SJCRH30 (cell line): ENCODE results near the gene OR2W1. TPM values are rescaled to one million over a fixed set of nuclear protein-coding genes. Genes with fewer than 3 reads are reported as not detected.

Experiments used
- DNase-seq, 2 experiments: peaks; one replicate each; pipeline ENCODE4 v3.0.0-alpha.2; 2015 to 2020
- H3K27ac ChIP-seq: fragments of 250-450 bp; sonication (Bioruptor Pico); 2 replicates; pipeline ENCODE4 v1.5.1; 2020; ENCODE audit warnings: mild to moderate bottlenecking, moderate library complexity
- H3K27me3 ChIP-seq: fragments of 250-450 bp; sonication (Bioruptor Pico); 2 replicates; pipeline ENCODE4 v1.5.1; 2020; ENCODE audit warnings: mild to moderate bottlenecking, moderate library complexity
- H3K36me3 ChIP-seq: fragments of 250-450 bp; sonication (Bioruptor Pico); 2 replicates; pipeline ENCODE4 v1.5.1; 2020; ENCODE audit warnings: mild to moderate bottlenecking, moderate library complexity
- H3K4me1 ChIP-seq: fragments of 250-450 bp; sonication (Bioruptor Pico); 2 replicates; pipeline ENCODE4 v1.5.1; 2020; ENCODE audit warnings: mild to moderate bottlenecking, moderate library complexity
- H3K4me3 ChIP-seq: fragments of 250-450 bp; sonication (Bioruptor Pico); 2 replicates; pipeline ENCODE4 v1.5.1; 2020; ENCODE audit warnings: mild to moderate bottlenecking, moderate library complexity
- H3K9me3 ChIP-seq: fragments of 250-450 bp; sonication (Bioruptor Pico); replicated peaks from 2 replicates; pipeline ENCODE4 v1.5.1; 2020; ENCODE audit warnings: mild to moderate bottlenecking, moderate library complexity
- total RNA-seq: library from RNA; depleted of rRNA; stranded (reverse); fragments of >200 nt; shearing (Covaris generic); gene quantifications from 2 replicates; pipeline ENCODE4 v1.2.3, GENCODE V29; 2014; rRNA removed

The OR2W1 gene
- total RNA-seq, 1 experiment from 2014 or later = not detected

DNA sequence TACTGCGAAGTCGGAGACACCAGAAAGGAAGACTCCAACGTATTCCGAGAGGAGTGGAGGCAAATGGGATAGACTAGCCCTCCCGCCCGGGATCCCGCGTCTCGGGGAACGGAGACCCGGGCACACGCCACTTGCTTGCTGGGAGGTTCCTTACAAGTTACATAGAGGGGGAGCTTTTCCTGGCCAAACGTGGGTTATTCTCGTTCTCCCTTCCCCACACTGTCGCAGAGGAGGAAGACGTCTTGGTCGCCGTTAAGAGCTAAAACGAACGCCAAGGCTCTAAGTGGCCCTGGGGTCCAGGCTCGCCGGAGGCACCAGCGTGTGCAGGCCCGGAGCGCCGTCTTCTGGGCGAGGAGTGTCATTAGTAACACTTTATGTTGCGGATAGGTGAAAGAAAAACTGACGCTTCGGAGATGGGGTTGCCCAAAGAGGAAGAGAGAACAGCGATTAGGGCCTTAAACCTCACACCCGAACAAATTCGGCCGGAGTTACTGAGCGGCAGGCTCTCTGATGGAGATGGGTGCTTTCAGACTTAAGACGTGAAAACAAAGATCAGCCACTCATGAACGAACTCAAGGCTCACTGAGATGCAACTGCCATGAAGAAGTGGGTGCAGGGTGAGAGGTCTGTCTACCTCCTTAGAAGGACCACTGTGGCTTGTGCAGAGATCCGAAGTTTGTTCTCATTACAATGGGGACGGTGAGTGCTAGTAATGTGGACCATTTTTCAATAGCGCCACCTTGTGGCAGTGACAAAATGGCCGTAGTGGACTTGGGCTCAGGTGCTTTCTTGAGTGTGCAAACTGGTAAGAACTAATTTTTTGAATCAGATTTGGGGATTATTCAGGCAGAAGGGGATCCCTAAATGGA lies 28.2 kb downstream of the OR2W1 start:
- no peaks in the 10 kb centered on the region for H3K27me3 ChIP-seq
- H3K36me3 ChIP-seq = no peaks in the 10 kb centered on the region
- H3K27ac ChIP-seq = no peak overlapping the region
- peak overlapping the region; percentile 44 for H3K4me3 ChIP-seq
- peak; percentile 45 to 78 for DNase-seq
- H3K9me3 ChIP-seq = no peaks in the 10 kb centered on the region
- no peaks in the 10 kb centered on the region for H3K4me1 ChIP-seq

DNA sequence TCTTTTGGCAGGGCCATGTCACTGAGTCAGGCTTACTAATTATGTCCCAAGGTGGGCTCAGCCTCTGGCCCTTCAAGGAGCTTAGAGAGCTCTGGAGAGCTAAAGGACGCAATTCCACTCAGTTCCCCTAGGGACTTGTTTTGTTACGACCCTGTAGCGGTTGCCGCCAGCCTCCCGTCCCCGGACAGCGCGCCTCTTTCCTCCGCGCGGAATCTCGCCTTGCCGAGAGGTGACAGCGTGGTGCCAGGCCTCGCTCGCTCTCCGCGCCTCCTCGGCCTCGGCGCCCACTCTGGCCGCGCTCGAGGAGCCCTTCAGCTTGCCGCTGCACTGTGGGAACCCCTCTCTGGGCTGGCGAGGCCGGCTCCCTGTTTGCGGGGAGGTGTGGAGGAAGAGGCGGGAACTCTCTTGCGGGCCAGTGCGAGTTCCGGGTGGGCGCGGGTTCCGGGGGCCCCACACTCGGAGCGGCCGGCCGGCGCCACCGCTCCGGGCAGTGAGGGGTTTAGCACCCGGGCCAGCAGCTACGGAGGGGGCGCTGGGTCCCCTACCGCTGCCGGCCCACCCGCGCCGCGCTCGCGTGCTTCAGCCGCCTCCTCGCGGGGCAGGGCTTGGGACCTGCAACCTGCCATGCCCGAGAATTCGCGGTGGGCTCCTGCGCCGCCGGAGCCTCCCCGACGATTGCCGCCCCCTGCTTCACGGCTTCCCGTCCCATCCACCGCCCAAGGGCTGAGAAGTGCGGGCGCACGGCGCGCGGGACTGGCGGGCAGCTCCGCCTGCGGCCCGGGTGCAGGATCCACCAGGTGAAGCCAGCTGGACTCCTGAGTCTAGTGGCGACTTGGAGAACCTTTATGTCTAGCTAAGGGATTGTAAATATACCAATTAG lies 30.0 kb downstream of the OR2W1 start:
- Histone ChIP-seq H3K4me3 (no peak overlapping the region), H3K27me3 (peaks cover 6% of the 10 kb centered on the region; the same call in 1 of the 2 replicates), H3K4me1 (no peaks in the 10 kb centered on the region), H3K27ac (no peak overlapping the region), H3K9me3 (no peaks in the 10 kb centered on the region), H3K36me3 (no peaks in the 10 kb centered on the region)
- no peak for DNase-seq

DNA sequence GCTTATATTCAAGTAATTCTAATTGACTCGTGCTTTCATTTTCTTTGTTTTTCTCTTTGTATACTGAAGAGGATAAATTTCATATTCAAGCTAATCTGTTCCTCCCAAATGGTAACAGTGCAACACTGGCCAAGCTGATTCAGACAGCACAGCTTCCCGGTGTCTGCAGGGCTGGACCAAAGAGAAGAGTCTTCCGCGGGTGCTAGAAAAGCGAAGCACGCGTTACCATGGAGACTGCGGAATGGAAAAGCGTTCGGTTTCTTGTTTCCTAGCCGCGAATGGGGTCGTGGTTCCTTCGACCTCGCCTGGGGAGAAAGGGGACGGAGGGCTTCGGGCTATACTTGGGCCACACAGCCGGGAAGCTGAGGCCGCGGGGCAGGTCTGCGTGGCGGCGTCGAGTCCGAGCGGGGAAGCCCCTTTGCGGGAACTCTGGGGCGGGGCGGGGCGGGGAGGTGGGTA lies 33.7 kb downstream of the OR2W1 start:
- no peak overlapping the region for H3K27ac ChIP-seq
- peak; percentile 35 to 52 for DNase-seq
- H3K27me3 ChIP-seq = peaks cover 6% of the 10 kb centered on the region; the same call in 1 of the 2 replicates
- H3K4me1 ChIP-seq = no peaks in the 10 kb centered on the region
- H3K36me3 ChIP-seq = no peaks in the 10 kb centered on the region
- no peaks in the 10 kb centered on the region for H3K9me3 ChIP-seq
- H3K4me3 ChIP-seq = peak overlapping the region; percentile 46

DNA sequence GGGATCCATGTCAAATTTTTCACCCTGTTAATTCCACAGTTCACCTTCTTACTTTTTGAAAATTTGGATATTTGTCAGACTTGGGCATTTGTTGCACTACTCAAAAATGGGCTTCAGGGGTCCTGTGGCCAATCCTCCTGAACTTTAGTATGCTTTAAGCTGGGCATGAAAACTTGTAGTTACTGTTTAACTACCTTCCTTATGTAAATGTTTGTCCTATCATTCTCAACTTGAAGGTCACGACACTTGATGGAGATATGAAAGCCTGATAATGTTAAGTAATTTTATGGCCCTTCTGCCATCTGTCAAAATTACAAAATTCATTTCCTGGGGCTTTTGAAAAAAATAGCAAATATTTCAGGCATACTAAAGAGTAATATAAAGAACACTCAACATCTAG lies 35.6 kb downstream of the OR2W1 start:
- H3K4me1 ChIP-seq = no peaks in the 10 kb centered on the region
- peaks cover 6% of the 10 kb centered on the region; the same call in 1 of the 2 replicates for H3K27me3 ChIP-seq
- H3K9me3 ChIP-seq = no peaks in the 10 kb centered on the region
- no peaks in the 10 kb centered on the region for H3K36me3 ChIP-seq
- H3K27ac ChIP-seq = no peak overlapping the region
- no peak for DNase-seq
- H3K4me3 ChIP-seq = no peak overlapping the region

DNA sequence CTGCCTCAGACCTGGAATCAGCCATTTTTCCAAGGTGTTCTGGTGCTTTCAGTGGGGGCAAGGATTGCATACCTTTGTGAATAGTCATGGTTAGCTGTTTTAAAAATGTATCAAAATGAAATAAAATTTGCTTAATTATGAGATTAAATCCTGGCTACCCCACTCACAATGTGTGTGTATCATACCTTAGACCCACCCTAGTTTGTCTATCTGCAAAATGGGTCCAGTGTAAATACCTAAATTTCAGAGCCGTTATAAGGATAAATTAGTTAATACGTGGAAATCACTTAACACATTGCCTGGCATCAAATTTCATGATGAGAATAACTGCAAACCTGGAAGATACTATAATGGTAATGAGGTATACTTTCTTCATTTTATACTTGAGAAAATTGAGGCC lies 36.9 kb downstream of the OR2W1 start:
- Histone ChIP-seq H3K4me3 (no peak overlapping the region), H3K4me1 (no peaks in the 10 kb centered on the region), H3K27ac (no peak overlapping the region), H3K27me3 (peaks cover 6% of the 10 kb centered on the region; the same call in 1 of the 2 replicates), H3K9me3 (no peaks in the 10 kb centered on the region), H3K36me3 (no peaks in the 10 kb centered on the region)
- DNase-seq = no peak

DNA sequence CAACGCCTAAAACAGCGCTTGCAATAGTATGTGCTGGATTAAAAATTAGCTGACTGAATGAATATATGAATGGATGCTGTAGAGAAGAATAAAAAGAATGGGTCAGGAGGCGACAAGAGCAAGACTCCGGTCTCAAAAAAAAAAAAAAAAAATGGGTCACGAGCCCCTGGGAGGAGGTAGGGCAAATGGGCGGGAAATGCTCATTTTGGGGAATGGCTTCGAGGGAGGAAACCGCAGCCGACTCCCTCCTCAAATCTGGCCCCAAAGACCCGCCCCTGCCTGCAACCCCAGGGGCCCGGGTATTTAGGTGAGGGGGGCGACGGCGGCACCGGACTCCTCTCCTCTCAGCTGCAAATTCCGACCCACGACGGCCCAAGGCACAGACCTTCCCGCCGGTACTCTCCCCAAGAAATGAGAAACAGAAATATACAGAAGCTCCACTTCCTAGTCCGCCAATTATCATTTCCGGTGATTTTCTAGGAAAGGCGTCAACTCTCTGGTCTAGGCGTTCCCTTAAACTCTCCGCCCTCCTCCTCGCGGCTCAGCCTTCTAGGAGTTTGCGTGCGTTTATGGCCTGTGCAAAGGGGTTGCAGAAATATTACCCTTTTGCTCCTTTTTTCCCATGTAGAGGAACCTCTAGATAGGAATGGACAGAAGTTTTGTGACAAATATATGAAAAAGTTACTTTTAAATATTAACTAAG lies 39.6 kb downstream of the OR2W1 start, which contains the start of gene ZNF311:
TSS of gene ZNF311 (minus strand) at position 133 of the 703 bp plus-strand sequence. CDS start 1,361 bp downstream, outside the sequence.
- H3K27ac ChIP-seq = no peak within 1 kb of the TSS
- DNase-seq = no peak
- no peak within 1 kb of the TSS for H3K4me3 ChIP-seq

DNA sequence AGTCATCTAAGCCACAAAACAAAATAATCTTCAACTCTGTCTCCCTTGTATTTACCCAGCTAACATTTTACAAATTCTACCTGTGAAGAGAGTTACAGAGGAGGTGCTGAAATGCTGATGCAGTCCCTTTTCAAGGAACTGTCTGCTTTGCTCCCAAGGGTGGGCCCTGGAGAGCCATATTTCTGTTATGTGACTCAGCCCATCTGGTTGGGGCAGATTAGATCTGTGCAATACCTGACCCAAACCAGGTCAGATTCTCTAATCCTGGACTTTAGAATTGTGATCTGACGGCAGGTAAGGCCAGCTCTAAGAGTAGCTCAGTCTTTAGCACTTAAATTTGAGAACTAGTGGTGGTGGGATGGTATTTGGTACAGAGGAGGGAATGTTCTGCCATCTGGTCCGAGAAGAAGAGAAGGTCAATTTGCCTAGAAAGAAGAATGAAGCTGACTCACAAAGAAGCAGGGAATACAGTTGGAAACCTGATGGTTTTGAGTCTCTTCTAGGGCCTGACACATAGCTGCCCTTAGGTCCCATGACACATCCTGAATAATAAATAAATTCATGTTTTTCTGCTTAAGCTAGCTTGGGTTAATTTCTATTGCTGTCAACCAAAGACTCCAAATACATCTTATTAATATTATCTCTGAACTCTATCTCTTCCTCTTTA lies 48.0 kb downstream of the OR2W1 start:
- Histone ChIP-seq H3K9me3 (no peaks in the 10 kb centered on the region), H3K36me3 (no peaks in the 10 kb centered on the region), H3K27me3 (peaks cover 3% of the 10 kb centered on the region; the same call in 1 of the 2 replicates), H3K4me1 (no peaks in the 10 kb centered on the region), H3K4me3 (no peak overlapping the region), H3K27ac (no peak overlapping the region)
- DNase-seq = no peak

More for the DNA sequence above, 39.6 kb downstream of the OR2W1 start, which contains the start of gene ZNF311:
- no peaks in the 10 kb centered on the region for H3K36me3 ChIP-seq
- 0 out of 2 replicates have a peak, but pooled peaks cover 4% of the 10 kb centered on the region for H3K27me3 ChIP-seq
- H3K9me3 ChIP-seq = no peaks in the 10 kb centered on the region
- no peaks in the 10 kb centered on the region for H3K4me1 ChIP-seq

DNA sequence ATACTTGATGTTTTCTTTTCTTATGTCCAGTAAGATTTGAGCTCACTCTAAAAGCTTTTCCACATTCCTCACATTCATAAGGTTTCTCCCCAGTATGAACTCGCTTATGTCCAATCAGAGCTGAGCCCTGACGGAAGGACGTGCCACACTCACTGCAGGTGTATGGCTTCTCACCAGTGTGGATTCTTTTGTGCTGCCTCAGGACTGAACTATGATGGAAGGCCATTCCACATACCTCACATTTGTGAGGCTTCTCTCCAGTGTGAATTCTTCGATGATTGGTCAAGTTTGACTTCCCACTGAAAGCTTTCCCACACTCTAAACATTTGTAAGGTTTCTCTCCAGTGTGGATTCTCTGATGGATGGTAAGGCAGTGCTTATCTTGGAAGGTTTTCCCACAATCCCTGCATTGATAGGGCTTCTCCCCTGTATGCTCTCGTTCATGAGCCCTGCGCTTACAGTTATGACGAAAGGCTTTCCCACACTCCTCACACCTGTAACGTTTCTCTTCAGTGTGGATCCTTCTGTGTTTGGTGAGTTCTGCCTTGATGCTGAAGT lies 49.8 kb downstream of the OR2W1 start:
- Histone ChIP-seq H3K27me3 (peaks cover 3% of the 10 kb centered on the region; the same call in 1 of the 2 replicates), H3K36me3 (no peaks in the 10 kb centered on the region), H3K27ac (no peak overlapping the region), H3K4me1 (no peaks in the 10 kb centered on the region), H3K9me3 (no peaks in the 10 kb centered on the region), H3K4me3 (no peak overlapping the region)
- no peak for DNase-seq

Other genes starting within 250 kb of the OR2W1 start
- 48.2 and 52.8 TPM in 2 replicates for gene TRIM27, start 121.2 kb downstream of the OR2W1 start, total RNA-seq
- gene ZNF311, start 39.9 kb downstream of the OR2W1 start, total RNA-seq = not detected in 2 replicates
- gene OR2B3, start 42.1 kb upstream of the OR2W1 start, total RNA-seq = not detected in 2 replicates
- gene OR2J1, start 54.3 kb upstream of the OR2W1 start, total RNA-seq = not detected in 2 replicates
- gene OR2J3, start 62.9 kb upstream of the OR2W1 start, total RNA-seq = not detected in 2 replicates
- gene OR2J2, start 125.7 kb upstream of the OR2W1 start, total RNA-seq = not detected in 2 replicates